ENCODE results near the gene ADCYAP1. TPM values are rescaled to one million over a fixed set of nuclear protein-coding genes. Genes with fewer than 3 reads are reported as not detected.

The ADCYAP1 gene
- polyA plus RNA-seq, 1 of the 3 experiments (the other 2 are of a cell fraction): not detected

DNA sequence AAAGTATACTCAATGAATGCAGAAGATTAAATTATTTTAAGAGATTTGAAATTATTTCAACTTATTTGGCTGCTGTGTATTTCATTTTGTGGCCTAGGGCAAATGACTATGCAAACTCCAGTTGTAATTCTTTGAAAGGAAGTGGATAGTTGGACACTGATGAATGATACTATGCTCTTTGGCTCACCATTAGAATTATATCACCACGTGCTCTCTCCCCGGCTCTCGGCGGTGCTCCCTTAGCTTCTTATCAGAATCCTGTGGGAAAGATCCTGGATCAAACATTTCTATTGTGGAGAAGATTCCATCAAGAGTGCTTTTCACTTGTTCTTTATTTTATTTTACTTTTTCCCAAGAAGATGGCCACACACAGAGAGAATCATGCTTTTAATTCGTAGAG lies 55.2 kb downstream of the ADCYAP1 start (continued):
- TF ChIP-seq TCF12 (IDR thresholded peaks at IDR 0.05): no peak

Other genes starting within 250 kb of the ADCYAP1 start
- 92.1 and 101 TPM in 2 replicates for gene TYMS, start 247.2 kb upstream of the ADCYAP1 start, polyA plus RNA-seq (2012; rRNA removed)
- 23.3 and 25.9 TPM in 2 replicates for gene ENOSF1, start 192.2 kb upstream of the ADCYAP1 start, polyA plus RNA-seq (2012; rRNA removed)
- 6.7 and 7.9 TPM in 2 replicates for gene YES1, start 92.6 kb upstream of the ADCYAP1 start, polyA plus RNA-seq (2012; rRNA removed)

All from SK-N-SH (cell line).